MM.1S (cell line): ENCODE results near the gene ZNF835.

Experiments
- DNase-seq: peaks from one replicate; pipeline ENCODE4 v3.0.0-alpha.2; 2015
- H2AFZ ChIP-seq: fragments of 300-600 bp; sonication (generic); 2 replicates; pipeline ENCODE4 v1.6.0; 2016; ENCODE audit warnings: antibody characterized with exemption, low read length
- H3F3A ChIP-seq: fragments of 300-600 bp; sonication (generic); 2 replicates; pipeline ENCODE4 v1.6.1; 2016; ENCODE audit warnings: mild to moderate bottlenecking, antibody characterized with exemption, low read length, moderate library complexity, mixed read lengths; ENCODE audit not compliant: insufficient read depth
- H3K27ac ChIP-seq: fragments of 300-600 bp; sonication (generic); 2 replicates; pipeline ENCODE4 v1.5.1; 2016; ENCODE audit warnings: mild to moderate bottlenecking, low read length
- H3K27me3 ChIP-seq: fragments of 300-600 bp; sonication (generic); replicated peaks from 2 replicates; pipeline ENCODE4 v1.6.0; 2016; ENCODE audit warnings: low read length; ENCODE audit not compliant: insufficient read depth
- H3K36me3 ChIP-seq: fragments of 300-600 bp; sonication (generic); replicated peaks from 2 replicates; pipeline ENCODE4 v1.6.1; 2016; ENCODE audit warnings: mild to moderate bottlenecking, low read length, mixed read lengths; ENCODE audit not compliant: insufficient read depth
- H3K4me1 ChIP-seq: fragments of 300-600 bp; sonication (generic); 2 replicates; pipeline ENCODE4 v1.6.1; 2016; ENCODE audit warnings: low read length, mixed read lengths
- H3K4me2 ChIP-seq: fragments of 300-600 bp; sonication (generic); 2 replicates; pipeline ENCODE4 v1.6.0; 2016; ENCODE audit warnings: low read depth, low read length
- H3K4me3 ChIP-seq: fragments of 300-600 bp; sonication (generic); 2 replicates; pipeline ENCODE4 v1.5.1; 2016; ENCODE audit warnings: low read length, mixed read lengths
- H3K79me2 ChIP-seq: fragments of 300-600 bp; sonication (generic); 2 replicates; pipeline ENCODE4 v1.6.1; 2016; ENCODE audit warnings: mixed run types, low read length, mixed read lengths
- H3K9ac ChIP-seq: fragments of 300-600 bp; sonication (generic); 2 replicates; pipeline ENCODE4 v1.6.1; 2016; ENCODE audit warnings: low read length, mixed read lengths
- H3K9me2 ChIP-seq: fragments of 300-600 bp; sonication (generic); replicated peaks from 2 replicates; pipeline ENCODE4 v1.6.1; 2016; ENCODE audit warnings: mild to moderate bottlenecking, low read length, mixed read lengths; ENCODE audit not compliant: insufficient read depth
- H3K9me3 ChIP-seq: fragments of 300-600 bp; sonication (generic); replicated peaks from 2 replicates; pipeline ENCODE4 v1.6.1; 2016; ENCODE audit warnings: mild to moderate bottlenecking, low read length, mixed read lengths; ENCODE audit not compliant: insufficient read depth
- H4K20me1 ChIP-seq: fragments of 300-600 bp; sonication (generic); 2 replicates; pipeline ENCODE4 v1.6.1; 2016; ENCODE audit warnings: mild to moderate bottlenecking, low read length, moderate library complexity, mixed read lengths; ENCODE audit not compliant: insufficient read depth
- CTCF ChIP-seq: fragments of 300-600 bp; sonication (generic); IDR thresholded peaks from 2 replicates; pipeline ENCODE4 v1.5.1; 2016; ENCODE audit warnings: antibody characterized with exemption, low read length, mixed read lengths
- EZH2 ChIP-seq: fragments of 300-600 bp; sonication (generic); optimal IDR thresholded peaks from 2 replicates; pipeline ENCODE3; 2017; ENCODE audit warnings: low read depth, mild to moderate bottlenecking, antibody characterized with exemption, low read length, mixed read lengths
- EZH2phosphoT487 ChIP-seq: fragments of 300-600 bp; sonication (generic); IDR thresholded peaks from 2 replicates; pipeline ENCODE4 v1.6.1; 2018; ENCODE audit warnings: antibody characterized with exemption, low read length

Gene ZNF835

GRCh38 chr19:56705939-56706338 is 34.4 kb upstream of the ZNF835 start:
- Histone ChIP-seq H3K9me3 (no peaks in the 10 kb centered on the region), H3K4me1 (no peaks in the 10 kb centered on the region), H3K27me3 (no peaks in the 10 kb centered on the region), H3F3A (no peaks in the 10 kb centered on the region), H3K27ac (no peak overlapping the region), H2AFZ (no peak overlapping the region), H4K20me1 (no peaks in the 10 kb centered on the region), H3K79me2 (no peaks in the 10 kb centered on the region), H3K9ac (no peak overlapping the region), H3K4me2 (no peak overlapping the region), H3K9me2 (no peaks in the 10 kb centered on the region), H3K4me3 (no peak overlapping the region), H3K36me3 (no peaks in the 10 kb centered on the region)
- DNase-seq: no peak
- no peak for TF ChIP-seq EZH2
- no peak for TF ChIP-seq CTCF

GRCh38 chr19:56701895-56702294 is 30.3 kb upstream of the ZNF835 start:
- no peaks in the 10 kb centered on the region for H3K27me3 ChIP-seq
- H3K9ac ChIP-seq: no peak overlapping the region
- TF ChIP-seq EZH2phosphoT487 (no peak), CTCF (no peak), EZH2 (no peak)
- DNase-seq: no peak
- H3K4me2 ChIP-seq: no peak overlapping the region
- no peaks in the 10 kb centered on the region for H3K4me1 ChIP-seq
- H3K9me3 ChIP-seq: no peaks in the 10 kb centered on the region
- H3K36me3 ChIP-seq: no peaks in the 10 kb centered on the region
- no peaks in the 10 kb centered on the region for H3F3A ChIP-seq
- H3K4me3 ChIP-seq: no peak overlapping the region
- no peak overlapping the region for H2AFZ ChIP-seq
- H3K9me2 ChIP-seq: no peaks in the 10 kb centered on the region
- H4K20me1 ChIP-seq: no peaks in the 10 kb centered on the region
- H3K79me2 ChIP-seq: no peaks in the 10 kb centered on the region
- H3K27ac ChIP-seq: no peak overlapping the region

- no peaks in the 10 kb centered on the region for H3K9me2 ChIP-seq
- no peak for DNase-seq
- no peaks in the 10 kb centered on the region for H3K27me3 ChIP-seq
- no peaks in the 10 kb centered on the region for H3K79me2 ChIP-seq
- no peak overlapping the region for H3K4me2 ChIP-seq
- no peaks in the 10 kb centered on the region for H3K36me3 ChIP-seq
- no peak overlapping the region for H3K27ac ChIP-seq
- no peak for TF ChIP-seq EZH2phosphoT487
- TF ChIP-seq EZH2: no peak
- TF ChIP-seq CTCF: no peak
- H3K4me3 ChIP-seq: no peak overlapping the region
- H2AFZ ChIP-seq: no peak overlapping the region
- H3F3A ChIP-seq: no peaks in the 10 kb centered on the region
- no peak overlapping the region for H3K9ac ChIP-seq
- no peaks in the 10 kb centered on the region for H3K4me1 ChIP-seq
- no peaks in the 10 kb centered on the region for H4K20me1 ChIP-seq
- H3K9me3 ChIP-seq: no peaks in the 10 kb centered on the region
These were observed 28.0 kb upstream of the ZNF835 start for GRCh38 chr19:56699552-56699951.
